BJ (cell line): ENCODE measurements around the gene AP4M1. TPM values are rescaled to one million over a fixed set of nuclear protein-coding genes. Genes with fewer than 3 reads are reported as not detected.

Experiments used
- CTCF ChIA-PET: fragments of 350-600 bp; formaldehyde crosslinking; extraction: SDS; loops from one replicate; lab custom pipeline; 2021; ENCODE audit warnings: antibody characterized with exemption, inconsistent platforms; lab: Yijun Ruan, JAX
- POLR2A ChIA-PET: fragments of 300-600 bp; sonication (Branson Sonifier 250); formaldehyde crosslinking; extraction: SDS; loops from one replicate; lab custom pipeline; 2021; ENCODE audit warnings: antibody characterized with exemption; lab: Charles Lee
- DNase-seq: peaks from one replicate; pipeline ENCODE4 v3.0.0-alpha.2; 2011; ENCODE audit warnings: low read depth
- H3K27me3 ChIP-seq: 2 replicates; pipeline ENCODE4 v1.6.0; 2011; ENCODE audit warnings: low read length; ENCODE audit not compliant: control insufficient read depth, insufficient read depth
- H3K36me3 ChIP-seq: 2 replicates; pipeline ENCODE4 v1.5.1; 2011; ENCODE audit warnings: low read length; ENCODE audit not compliant: control insufficient read depth, insufficient read depth
- H3K4me3 ChIP-seq: 2 replicates; pipeline ENCODE4 v1.5.1; 2011; ENCODE audit warnings: low read depth, mild to moderate bottlenecking, control low read depth, low read length
- CTCF ChIP-seq: IDR thresholded peaks from 2 replicates; pipeline ENCODE4 v1.5.1; 2011; ENCODE audit warnings: low read depth, mild to moderate bottlenecking, control low read depth, inconsistent platforms, low read length, moderate library complexity; ENCODE audit not compliant: insufficient read depth
- polyA plus RNA-seq: library from polyadenylated mRNA; depleted of rRNA; stranded (reverse); fragments of >200 nt; gene quantifications from 2 replicates; pipeline ENCODE4 v1.2.3, GENCODE V29; 2011

The AP4M1 gene
- polyA plus RNA-seq, 1 experiment, result 14.3 TPM

GRCh38 chr7:100120733-100121036, 19.2 kb downstream of the AP4M1 start:
- H3K4me3 ChIP-seq, result peak overlapping the region; percentile 66
- ChIA-PET CTCF (interaction anchor here (1.0 kb wide), 1 partner anchor 129 kb away, joined by 3 read pairs; no protein-coding TSS in a partner anchor), POLR2A (interaction anchor here (1.0 kb wide), 1 partner anchor 20 kb away, joined by 4 read pairs; no protein-coding TSS in a partner anchor)
- H3K36me3 ChIP-seq, result 0 out of 2 replicates have a peak, but pooled peaks cover 2% of the 10 kb centered on the region
- no peak for TF ChIP-seq CTCF
- H3K27me3 ChIP-seq, result no peaks in the 10 kb centered on the region
- DNase-seq, result no peak

- 0 out of 2 replicates have a peak, but pooled peaks cover 2% of the 10 kb centered on the region for H3K36me3 ChIP-seq
- DNase-seq, result no peak
- CTCF ChIA-PET, result interaction anchor here (1.1 to 2.1 kb wide), 2 partner anchors 10 to 12 kb away, joined by 3 to 4 read pairs; no protein-coding TSS in a partner anchor
- H3K27me3 ChIP-seq, result no peaks in the 10 kb centered on the region
- no peak overlapping the region for H3K4me3 ChIP-seq
- TF ChIP-seq CTCF, result no peak
- POLR2A ChIA-PET, result no interaction called here
Observed at GRCh38 chr7:100122067-100122466, 20.6 kb downstream of the AP4M1 start.

DNA sequence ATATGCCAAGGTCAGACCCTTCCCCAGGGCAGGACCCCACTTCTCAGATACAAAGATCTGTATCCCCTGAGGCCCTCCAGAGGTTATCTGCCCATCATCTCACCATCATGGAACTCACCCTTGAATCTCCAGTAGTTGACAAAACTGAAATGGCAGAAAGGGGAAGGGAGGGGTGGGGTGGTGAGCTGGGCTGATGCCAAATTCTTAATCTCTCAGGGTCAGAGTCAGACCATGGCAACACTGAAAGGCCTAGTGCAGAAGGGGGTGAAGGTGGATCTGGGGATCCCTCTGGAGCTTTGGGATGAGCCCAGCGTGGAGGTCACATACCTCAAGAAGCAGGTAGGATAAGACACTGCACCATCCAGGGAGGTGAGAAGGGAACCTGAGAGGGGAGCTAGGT, 21.1 kb downstream of the AP4M1 start:
- DNase-seq, result no peak
- no peak for TF ChIP-seq CTCF
- ChIA-PET CTCF (interaction anchor here (0.7 to 2.1 kb wide), 3 partner anchors 10 to 129 kb away, joined by 3 to 4 read pairs (median 3); no protein-coding TSS in a partner anchor), POLR2A (no interaction called here)
- Histone ChIP-seq H3K4me3 (no peak overlapping the region), H3K27me3 (no peaks in the 10 kb centered on the region), H3K36me3 (0 out of 2 replicates have a peak, but pooled peaks cover 2% of the 10 kb centered on the region)

DNA sequence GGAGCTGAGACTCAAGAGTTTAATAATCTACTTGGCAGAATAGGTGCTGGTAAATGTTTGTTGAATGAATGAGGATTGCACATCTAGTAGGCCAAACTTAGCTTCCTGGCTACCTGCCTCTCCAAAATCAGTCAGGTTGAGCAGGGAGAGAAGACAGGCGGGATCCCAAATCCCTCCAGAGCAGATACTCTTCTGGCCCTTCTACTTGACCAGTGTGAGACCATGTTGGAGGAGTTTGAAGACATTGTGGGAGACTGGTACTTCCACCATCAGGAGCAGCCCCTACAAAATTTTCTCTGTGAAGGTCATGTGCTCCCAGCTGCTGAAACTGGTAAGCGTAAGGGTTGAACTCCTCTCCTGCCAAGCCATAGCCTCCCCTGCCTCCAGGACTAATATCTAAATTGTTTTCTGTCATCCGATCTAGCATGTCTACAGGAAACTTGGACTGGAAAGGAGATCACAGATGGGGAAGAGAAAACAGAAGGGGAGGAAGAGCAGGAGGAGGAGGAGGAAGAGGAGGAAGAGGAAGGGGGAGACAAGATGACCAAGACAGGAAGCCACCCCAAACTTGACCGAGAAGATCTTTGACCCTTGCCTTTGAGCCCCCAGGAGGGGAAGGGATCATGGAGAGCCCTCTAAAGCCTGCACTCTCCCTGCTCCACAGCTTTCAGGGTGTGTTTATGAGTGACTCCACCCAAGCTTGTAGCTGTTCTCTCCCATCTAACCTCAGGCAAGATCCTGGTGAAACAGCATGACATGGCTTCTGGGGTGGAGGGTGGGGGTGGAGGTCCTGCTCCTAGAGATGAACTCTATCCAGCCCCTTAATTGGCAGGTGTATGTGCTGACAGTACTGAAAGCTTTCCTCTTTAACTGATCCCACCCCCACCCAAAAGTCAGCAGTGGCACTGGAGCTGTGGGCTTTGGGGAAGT, 23.1 kb downstream of the AP4M1 start:
- CTCF ChIA-PET, result interaction anchor here (0.6 to 2.1 kb wide), 8 partner anchors 9 to 283 kb away, joined by 3 to 7 read pairs (median 3); no protein-coding TSS in a partner anchor
- TF ChIP-seq CTCF, result no peak
- DNase-seq, result no peak

More for the DNA sequence above, 23.1 kb downstream of the AP4M1 start:
- Histone ChIP-seq H3K36me3 (0 out of 2 replicates have a peak, but pooled peaks cover 2% of the 10 kb centered on the region), H3K27me3 (no peaks in the 10 kb centered on the region), H3K4me3 (no peak overlapping the region)
- POLR2A ChIA-PET, result no interaction called here
